Psoas muscle (tissue), 8 donors: ENCODE data around the gene NEURL1B. TPM values are rescaled to one million over a fixed set of nuclear protein-coding genes. Genes with fewer than 3 reads are reported as not detected.
"Not testable (repeated sequence)": the region's sequence is repeated elsewhere in the genome, so short reads cannot be mapped to it uniquely, and the experiment has no call there.

ENCODE experiments used
- ATAC-seq, 4 donors: fragments of 200-7000 bp; cut with Tn5 transposase; one replicate each; pipeline ENCODE4 v1.9.1; 2020; ENCODE audit warnings: moderate library complexity in 3 of 4, mild to moderate bottlenecking in 2 of 4
- DNase-seq, 2 donors: peaks; one replicate each; pipeline ENCODE4 v3.0.0-alpha.2; 2020
- H3K27ac ChIP-seq: fragments of 200-600 bp; one replicate; pipeline ENCODE4 v1.8.0; 2022
- H3K27me3 ChIP-seq, 3 donors: fragments of 200-600 bp in 1 of 3; one replicate each; pipeline versions ENCODE4 v1.6.1 to v1.8.0; 2013 to 2022; ENCODE audit warnings: low read length in 2 of 3, mild to moderate bottlenecking in 2 of 3, moderate library complexity in 1 of 3; ENCODE audit not compliant: insufficient read depth in 3 of 3
- H3K36me3 ChIP-seq, 2 donors: fragments of 200-600 bp in 1 of 2; one replicate each; pipeline versions ENCODE4 v1.6.1 to v1.8.0; 2013 to 2022; ENCODE audit warnings: low read depth in 1 of 2, mild to moderate bottlenecking in 1 of 2, moderate library complexity in 1 of 2; ENCODE audit not compliant: insufficient read depth in 1 of 2
- H3K4me1 ChIP-seq: fragments of 200-600 bp; one replicate; pipeline ENCODE4 v1.8.0; 2022
- H3K4me3 ChIP-seq: fragments of 200-600 bp; one replicate; pipeline ENCODE4 v1.8.0; 2022; ENCODE audit warnings: mild to moderate bottlenecking
- H3K9me3 ChIP-seq: fragments of 200-600 bp; one replicate; pipeline ENCODE4 v1.8.0; 2022
- WGBS, 3 donors: extraction: QIAGEN DNeasy Blood & Tissue Kit; methylation state at CpG; one replicate each; pipeline versions ENCODE4 v1.1.6 to v1.1.7; 2013; 5-methylcytosine and 5-hydroxymethylcytosine counted together
- intact Hi-C, 2 donors: fragments of 100-400 bp; cut with DNase I; formaldehyde crosslinking; loops; one replicate each; pipeline versions ENCODE4 v1.11.0 to v1.14.2; 2022
- polyA plus RNA-seq, 3 donors: library from polyadenylated mRNA; stranded (reverse); fragments of 200-250 nt; gene quantifications; one replicate each; pipeline ENCODE4 v1.2.3, GENCODE V29; 2013
- total RNA-seq, 4 donors: library from RNA; stranded (reverse); fragmentation: NEBNext Ultra II Directional in 2 of 4; extraction: Animal tissue kit (Norgen Biotek cat#: 25700) in 2 of 4; gene quantifications; one replicate each; pipeline versions ENCODE4 v1.2.1 to v1.2.4, GENCODE V29; 2021 to 2023
- TF ChIP-seq, protein P1 (sequence below): fragments of 200-600 bp; IDR thresholded peaks from one replicate; pipeline ENCODE4 v1.8.0; 2022; ENCODE audit warnings: antibody characterized with exemption
- donor health status: healthy with polysubstance abuse.
- donor health status: DM: no; HTN: no; CAD: no; lungs with moderate emphysema.
- donor health status: Bipolar disorder and iron deficiency.
- donor health status: healthy.
- donor health status: DM: yes; HTN: yes; CAD: no.
- donor health status: DM: no; HTN: no; CAD: no.
- donor health status: DM: no; HTN: no; CAD: no.
- donor health status: DM: yes; HTN: yes; CAD: no.

NEURL1B gene
- total and polyA plus RNA-seq, 7 donors = 8.0 to 20.4 (median 13.7) TPM

DNA sequence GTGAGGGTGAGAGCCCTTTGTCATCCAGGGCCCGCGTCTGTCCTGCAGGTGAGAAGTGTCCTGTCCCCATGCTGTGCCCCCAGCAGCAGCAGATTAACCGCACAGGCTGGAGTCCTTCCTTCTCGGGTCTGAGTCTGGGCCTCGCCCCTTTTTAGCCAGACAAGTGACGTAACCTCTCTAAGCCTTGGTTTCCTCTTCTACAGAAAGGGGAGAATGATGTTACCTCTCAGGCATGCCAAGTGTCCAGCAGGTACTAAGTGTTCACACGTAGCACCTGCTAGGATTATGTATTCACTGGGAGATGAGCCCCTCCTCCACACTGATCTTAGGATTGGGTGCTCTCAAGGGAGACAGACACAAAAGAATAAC lies 6.9 kb downstream of the NEURL1B start:
- intact Hi-C loops = no loop called here
- H3K4me1 ChIP-seq = peaks cover 10% of the 10 kb centered on the region
- no peak for DNase-seq
- no peak for ATAC-seq
- peaks cover 0 to 12% (median 0%) of the 10 kb centered on the region in 3 donors for H3K27me3 ChIP-seq
- TF ChIP-seq, protein P1, sequence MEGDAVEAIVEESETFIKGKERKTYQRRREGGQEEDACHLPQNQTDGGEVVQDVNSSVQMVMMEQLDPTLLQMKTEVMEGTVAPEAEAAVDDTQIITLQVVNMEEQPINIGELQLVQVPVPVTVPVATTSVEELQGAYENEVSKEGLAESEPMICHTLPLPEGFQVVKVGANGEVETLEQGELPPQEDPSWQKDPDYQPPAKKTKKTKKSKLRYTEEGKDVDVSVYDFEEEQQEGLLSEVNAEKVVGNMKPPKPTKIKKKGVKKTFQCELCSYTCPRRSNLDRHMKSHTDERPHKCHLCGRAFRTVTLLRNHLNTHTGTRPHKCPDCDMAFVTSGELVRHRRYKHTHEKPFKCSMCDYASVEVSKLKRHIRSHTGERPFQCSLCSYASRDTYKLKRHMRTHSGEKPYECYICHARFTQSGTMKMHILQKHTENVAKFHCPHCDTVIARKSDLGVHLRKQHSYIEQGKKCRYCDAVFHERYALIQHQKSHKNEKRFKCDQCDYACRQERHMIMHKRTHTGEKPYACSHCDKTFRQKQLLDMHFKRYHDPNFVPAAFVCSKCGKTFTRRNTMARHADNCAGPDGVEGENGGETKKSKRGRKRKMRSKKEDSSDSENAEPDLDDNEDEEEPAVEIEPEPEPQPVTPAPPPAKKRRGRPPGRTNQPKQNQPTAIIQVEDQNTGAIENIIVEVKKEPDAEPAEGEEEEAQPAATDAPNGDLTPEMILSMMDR = no peak
- H3K36me3 ChIP-seq = no peaks in the 10 kb centered on the region
- no peak overlapping the region for H3K27ac ChIP-seq
- H3K9me3 ChIP-seq = no peaks in the 10 kb centered on the region
- no peak overlapping the region for H3K4me3 ChIP-seq
- WGBS, 3 donors = 60 to 67% (median 63%) methylated on average over 7 of the region's 7 CpGs

DNA sequence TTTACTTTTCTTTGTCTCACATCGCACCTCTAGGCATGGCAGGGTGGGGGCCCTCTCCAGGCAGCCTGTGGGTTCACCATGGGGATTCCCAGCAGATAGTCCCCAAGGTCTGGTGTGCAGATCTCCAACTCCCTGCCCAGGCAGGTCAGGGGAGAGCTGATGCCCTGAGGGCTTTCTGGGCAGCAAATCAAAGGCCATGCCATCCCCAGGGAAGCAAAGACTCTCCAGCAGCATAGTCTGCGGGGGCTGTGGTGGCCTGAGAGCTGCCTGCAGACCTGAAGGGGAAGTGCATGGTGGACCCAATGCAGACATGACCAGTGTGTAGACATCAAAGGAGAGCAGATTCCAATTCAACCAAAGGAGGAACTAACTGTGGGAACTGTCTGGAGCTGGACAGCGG lies 7.7 kb downstream of the NEURL1B start:
- H3K27me3 ChIP-seq = peaks cover 0 to 10% (median 0%) of the 10 kb centered on the region in 3 donors
- H3K27ac ChIP-seq = no peak overlapping the region
- intact Hi-C loops = no loop called here
- no peaks in the 10 kb centered on the region for H3K36me3 ChIP-seq
- no peak for DNase-seq
- no peaks in the 10 kb centered on the region for H3K9me3 ChIP-seq
- ATAC-seq = no peak
- WGBS, 3 donors = 81 to 83% (median 82%) methylated on average over 3 of the region's 3 CpGs
- peaks cover 5% of the 10 kb centered on the region for H3K4me1 ChIP-seq
- H3K4me3 ChIP-seq = no peak overlapping the region
- TF ChIP-seq, protein P1 = no peak

DNA sequence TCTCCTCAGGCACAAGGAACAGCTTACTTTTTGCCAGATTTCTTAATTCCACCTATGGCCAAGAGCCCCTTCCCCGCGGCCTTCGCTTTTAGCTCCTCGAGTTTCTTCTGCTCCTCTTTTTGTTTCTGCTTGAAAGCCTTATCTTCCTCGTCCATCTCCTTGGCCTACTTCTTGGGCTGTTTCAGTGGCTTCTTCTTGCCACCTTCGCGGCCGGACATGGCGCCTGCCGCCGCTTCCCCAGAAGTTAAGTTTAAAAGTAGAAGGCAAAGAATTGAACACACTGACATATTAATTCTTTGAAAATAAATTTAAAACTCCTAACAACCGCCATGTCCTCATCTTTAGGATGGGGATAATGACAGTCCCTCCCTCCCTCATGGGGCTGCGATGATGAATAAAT lies 15.4 kb downstream of the NEURL1B start:
- intact Hi-C loops, ATAC-seq, H3K36me3 ChIP-seq, DNase-seq, H3K27ac ChIP-seq, H3K9me3 ChIP-seq: not testable (repeated sequence)
- WGBS, 3 donors = 87 to 94% (median 89%) methylated on average over 12 to 13 of the region's 13 CpGs
- Histone ChIP-seq H3K4me3 (peak overlapping the region; percentile 22), H3K4me1 (peaks cover 12% of the 10 kb centered on the region), H3K27me3 (peaks cover 0 to 14% (median 0%) of the 10 kb centered on the region in 3 donors)

DNA sequence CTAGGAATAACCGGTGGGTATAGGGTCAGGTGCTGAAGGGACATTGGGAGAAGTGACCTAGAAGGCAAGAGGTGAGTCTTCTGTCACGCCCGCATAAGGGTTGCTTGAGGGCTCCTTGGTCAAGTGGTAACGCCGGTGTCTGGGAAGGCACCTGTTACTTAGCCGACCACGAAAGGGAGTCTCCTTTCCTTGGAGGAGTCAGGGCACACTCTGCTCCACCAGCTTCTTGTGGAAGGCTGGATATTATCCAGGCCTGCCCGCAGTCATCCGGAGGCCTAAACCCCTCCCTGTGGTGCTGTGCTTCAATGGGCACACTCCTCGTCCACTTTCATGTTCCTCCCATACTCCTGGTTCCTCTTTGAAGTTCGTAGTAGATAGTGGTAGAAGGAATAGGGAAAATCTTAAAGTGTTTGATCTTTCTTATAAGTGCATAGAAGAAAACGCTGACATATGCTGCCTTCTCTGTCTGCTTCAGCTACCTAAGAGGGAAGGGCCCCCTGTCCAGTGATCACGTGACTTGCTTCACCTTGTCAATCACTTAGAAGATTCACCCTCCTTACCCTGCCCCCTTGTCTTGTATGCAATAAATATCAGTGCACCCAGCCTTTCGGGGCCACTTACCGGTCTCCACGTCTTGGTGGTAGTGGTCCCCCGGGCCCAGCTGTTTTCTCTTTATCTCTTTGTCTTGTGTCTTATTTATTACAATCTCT lies 16.6 kb downstream of the NEURL1B start:
- intact Hi-C loops, H3K36me3 ChIP-seq, ATAC-seq, H3K9me3 ChIP-seq, H3K4me3 ChIP-seq, DNase-seq: not testable (repeated sequence)
- peaks cover 0 to 21% (median 0%) of the 10 kb centered on the region in 3 donors for H3K27me3 ChIP-seq
- peaks cover 14% of the 10 kb centered on the region for H3K4me1 ChIP-seq
- peak overlapping the region; percentile 66 for H3K27ac ChIP-seq
- WGBS, 3 donors = 60 to 69% (median 63%) methylated on average over 17 of the region's 17 CpGs

DNA sequence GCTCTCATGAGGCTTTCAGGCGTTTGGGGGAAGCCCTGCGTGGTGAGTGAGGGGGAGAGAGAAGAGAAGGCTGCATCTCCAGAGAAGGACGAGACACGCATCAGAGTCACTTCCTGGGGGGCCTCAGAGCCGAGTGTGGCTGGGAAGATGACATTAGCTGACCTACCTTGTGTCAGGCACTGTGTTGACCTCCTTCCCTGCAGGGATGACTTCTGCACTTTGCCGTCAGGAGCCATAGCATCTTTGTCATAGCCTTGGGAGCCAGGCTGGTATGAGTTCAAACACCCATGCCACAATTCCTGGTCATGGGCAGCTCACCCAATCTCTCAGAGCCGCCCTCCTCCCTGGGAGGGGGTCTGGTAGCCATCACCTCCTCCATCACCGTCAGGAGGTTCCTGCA lies 17.3 kb downstream of the NEURL1B start:
- Histone ChIP-seq H3K4me3 (no peak overlapping the region), H3K27ac (peak overlapping the region; percentile 66), H3K27me3 (peaks cover 0 to 21% (median 0%) of the 10 kb centered on the region in 3 donors), H3K4me1 (peaks cover 15% of the 10 kb centered on the region), H3K36me3 (no peaks in the 10 kb centered on the region), H3K9me3 (peaks cover 3% of the 10 kb centered on the region)
- ATAC-seq (no peak), DNase-seq (no peak)
- intact Hi-C loops = no loop called here
- 60 to 76% (median 68%) methylated on average over 8 of the region's 8 CpGs for WGBS, 3 donors
- TF ChIP-seq, protein P1 = no peak
